LNCAP (cell line): ENCODE data around the gene EGFLAM.

Experiments
- TF ChIP-seq, protein P1 (sequence below): fragments of 450-650 bp; IDR thresholded peaks from 2 replicates; pipeline ENCODE4 v1.5.1; 2017; ENCODE audit warnings: mild to moderate bottlenecking

The EGFLAM gene

DNA sequence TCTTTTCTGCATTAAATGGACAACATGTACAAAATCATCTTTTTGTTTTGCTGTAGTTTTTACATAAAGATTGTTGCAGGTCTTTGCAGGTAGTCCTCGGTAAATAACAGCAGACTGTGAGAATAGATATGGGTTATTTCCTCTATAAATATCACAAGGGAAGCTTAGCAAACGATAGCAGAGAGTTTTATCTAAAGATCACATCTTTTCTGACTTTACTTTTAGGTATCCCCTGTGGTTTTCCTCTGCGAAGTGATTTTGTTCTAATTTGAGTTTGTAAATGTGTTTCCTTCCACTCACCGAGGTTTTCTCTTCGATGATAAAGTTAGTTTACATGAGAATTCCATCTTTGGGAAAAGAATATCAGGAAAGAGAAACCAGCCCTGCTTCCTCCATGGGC, 109.6 kb downstream of the EGFLAM start:
- TF ChIP-seq, protein P1, sequence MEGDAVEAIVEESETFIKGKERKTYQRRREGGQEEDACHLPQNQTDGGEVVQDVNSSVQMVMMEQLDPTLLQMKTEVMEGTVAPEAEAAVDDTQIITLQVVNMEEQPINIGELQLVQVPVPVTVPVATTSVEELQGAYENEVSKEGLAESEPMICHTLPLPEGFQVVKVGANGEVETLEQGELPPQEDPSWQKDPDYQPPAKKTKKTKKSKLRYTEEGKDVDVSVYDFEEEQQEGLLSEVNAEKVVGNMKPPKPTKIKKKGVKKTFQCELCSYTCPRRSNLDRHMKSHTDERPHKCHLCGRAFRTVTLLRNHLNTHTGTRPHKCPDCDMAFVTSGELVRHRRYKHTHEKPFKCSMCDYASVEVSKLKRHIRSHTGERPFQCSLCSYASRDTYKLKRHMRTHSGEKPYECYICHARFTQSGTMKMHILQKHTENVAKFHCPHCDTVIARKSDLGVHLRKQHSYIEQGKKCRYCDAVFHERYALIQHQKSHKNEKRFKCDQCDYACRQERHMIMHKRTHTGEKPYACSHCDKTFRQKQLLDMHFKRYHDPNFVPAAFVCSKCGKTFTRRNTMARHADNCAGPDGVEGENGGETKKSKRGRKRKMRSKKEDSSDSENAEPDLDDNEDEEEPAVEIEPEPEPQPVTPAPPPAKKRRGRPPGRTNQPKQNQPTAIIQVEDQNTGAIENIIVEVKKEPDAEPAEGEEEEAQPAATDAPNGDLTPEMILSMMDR: no peak

DNA sequence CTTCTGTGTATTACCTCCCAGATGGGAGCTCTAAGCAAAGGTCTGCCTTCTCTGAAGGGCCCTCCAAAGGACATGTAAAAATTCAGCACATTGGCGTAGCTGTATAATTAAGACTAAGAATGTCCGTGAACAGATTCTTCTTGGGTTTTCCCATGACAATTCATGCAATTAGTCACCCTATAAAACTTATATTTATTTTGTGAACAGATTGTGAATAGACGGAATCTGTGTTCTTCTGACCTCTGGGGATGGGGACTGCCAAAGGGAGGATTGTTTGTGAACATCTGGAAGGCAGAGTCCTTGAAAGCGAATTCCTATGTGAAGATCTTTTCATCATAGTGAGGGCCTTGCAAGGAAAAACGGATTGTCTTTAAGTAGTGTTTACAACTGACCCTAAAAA, 111.3 kb downstream of the EGFLAM start:
- TF ChIP-seq, protein P1: no peak

DNA sequence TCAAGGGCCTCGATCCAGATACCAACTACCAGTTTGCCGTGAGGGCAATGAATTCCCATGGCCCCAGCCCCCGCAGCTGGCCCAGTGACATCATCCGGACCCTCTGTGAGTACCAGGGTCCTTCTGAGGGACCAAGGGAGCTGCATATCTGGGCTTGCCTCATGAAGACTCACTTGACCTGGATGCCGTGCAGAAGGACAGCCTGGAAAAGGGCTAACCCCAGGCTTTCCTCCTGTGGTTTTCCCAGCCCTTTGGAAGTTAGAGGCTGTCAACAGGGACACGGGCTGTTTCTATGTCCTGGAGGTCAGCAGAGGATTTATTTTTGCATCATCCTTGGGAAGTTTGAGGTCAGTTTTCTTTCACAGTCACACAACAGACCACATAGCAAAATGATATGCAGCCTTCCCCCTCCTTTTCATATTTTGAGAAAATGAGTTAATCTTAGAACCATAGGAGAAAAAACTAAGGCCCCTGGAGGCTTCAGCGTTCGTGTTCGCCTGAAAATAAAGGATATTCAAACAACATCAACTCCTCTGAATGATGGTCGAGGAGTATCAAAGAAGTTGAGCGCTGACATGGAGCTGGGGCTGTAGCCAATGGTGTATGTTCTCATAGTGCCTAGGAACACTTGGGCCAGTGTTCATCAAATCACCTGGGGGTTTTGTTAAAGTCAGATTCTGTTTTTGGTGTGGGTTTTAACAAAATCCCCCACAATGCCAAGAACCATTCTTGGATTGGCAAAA, 112.2 kb downstream of the EGFLAM start:
- TF ChIP-seq, protein P1: no peak

DNA sequence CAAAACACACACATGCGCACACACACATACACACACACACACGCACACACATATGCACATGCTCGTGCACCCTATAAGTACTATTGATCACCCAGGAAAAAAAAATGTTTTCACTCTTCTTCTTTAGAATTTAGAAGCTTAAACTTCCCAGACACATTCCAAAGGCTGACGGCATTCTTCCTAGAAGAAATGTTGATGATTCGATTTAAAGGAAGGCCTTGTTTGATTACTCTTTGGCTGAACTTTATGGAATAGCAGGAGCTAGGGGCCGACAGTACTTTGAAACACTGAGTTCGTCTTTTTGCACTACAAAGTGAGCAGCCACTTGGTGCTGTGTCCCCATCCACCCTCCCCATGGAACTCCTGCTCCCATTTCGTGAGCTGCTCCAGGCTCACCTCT, 113.2 kb downstream of the EGFLAM start:
- TF ChIP-seq, protein P1: no peak

DNA sequence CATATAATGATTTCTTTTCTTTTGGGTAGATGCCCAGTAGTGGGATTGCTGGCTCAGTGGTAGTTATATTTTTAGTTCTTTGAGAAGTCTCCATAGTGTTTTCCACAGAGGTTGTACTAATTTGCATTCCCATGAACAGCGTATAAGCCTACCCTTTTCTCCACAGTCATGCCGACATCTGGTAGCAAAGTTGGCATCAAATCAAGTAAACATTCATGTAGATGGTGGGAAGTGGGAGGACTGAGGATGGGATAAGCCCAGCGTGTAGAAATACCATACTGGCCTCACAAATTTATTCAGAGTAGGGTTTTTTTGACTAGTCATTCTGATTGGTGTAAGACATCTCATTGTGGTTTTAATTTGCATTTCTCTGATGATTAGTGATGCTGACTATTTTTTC, 115.4 kb downstream of the EGFLAM start:
- TF ChIP-seq, protein P1: no peak

DNA sequence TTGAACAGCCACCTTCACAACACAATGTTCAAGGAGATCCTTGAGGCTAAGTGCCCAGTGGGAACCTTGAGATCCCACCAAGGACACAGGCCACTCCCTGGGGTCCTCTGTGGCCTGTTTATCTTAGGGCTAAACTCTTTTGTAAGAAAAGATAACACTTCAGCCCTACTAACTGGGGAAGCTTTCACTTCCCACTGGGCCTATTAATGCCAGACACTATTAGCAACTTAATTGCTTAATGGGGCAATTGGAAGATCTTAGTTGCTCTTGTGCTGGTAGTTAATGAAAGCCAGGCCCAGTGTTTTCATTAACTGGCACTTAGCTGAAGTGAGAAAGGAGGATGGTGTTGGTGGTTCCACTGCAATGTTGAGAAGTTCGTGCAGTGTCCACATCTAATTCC, 117.1 kb downstream of the EGFLAM start:
- TF ChIP-seq, protein P1: no peak

DNA sequence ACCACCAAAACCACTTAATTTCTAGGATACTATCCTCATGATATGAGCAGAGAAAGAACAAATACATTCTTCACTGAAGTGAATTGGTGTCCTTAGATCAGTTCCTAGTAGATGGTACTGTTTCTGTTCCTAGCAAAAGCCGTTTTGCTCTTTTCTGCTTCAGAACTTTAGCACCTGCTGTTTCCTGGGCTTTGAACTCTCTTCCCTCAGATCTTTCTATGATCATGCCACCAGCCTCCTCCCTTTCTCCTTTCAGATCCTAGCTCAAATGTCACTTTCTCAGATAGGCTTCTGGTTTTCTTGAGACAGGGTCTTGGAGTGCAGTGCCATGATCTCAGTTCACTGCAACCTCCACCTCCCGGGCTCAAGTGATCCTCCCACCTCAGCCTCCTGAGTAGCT, 118.0 kb downstream of the EGFLAM start:
- TF ChIP-seq, protein P1: no peak

DNA sequence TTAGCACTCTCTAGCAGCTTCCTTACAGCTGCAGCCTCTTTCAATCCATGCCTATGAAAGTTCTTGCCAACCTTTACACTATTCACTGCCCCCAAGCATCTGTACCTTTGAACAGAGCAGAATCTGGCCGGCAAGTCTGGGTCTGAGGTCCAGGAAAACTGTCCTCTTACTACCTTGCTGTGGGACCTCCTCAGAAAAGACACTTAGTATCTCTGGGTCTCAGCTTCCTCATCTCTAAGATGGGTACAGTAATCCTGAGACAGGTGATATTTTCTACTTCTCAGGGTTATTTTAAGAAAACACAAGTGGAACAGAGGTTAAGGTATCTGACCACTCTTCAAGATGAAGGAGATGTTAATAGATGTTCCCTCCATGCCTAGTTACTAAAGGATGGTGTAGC, 120.2 kb downstream of the EGFLAM start:
- TF ChIP-seq, protein P1: no peak
